ENCODE measurements around the gene PLXNA3. TPM values are rescaled to one million over a fixed set of nuclear protein-coding genes. Genes with fewer than 3 reads are reported as not detected.

PLXNA3 gene
- polyA plus RNA-seq (2011; rRNA removed) (16.8 and 36.0 TPM in 2 replicates), polyA minus RNA-seq (2011; rRNA and poly(A)+ RNA removed) (63.3 and 73.0 TPM in 2 replicates)

DNA sequence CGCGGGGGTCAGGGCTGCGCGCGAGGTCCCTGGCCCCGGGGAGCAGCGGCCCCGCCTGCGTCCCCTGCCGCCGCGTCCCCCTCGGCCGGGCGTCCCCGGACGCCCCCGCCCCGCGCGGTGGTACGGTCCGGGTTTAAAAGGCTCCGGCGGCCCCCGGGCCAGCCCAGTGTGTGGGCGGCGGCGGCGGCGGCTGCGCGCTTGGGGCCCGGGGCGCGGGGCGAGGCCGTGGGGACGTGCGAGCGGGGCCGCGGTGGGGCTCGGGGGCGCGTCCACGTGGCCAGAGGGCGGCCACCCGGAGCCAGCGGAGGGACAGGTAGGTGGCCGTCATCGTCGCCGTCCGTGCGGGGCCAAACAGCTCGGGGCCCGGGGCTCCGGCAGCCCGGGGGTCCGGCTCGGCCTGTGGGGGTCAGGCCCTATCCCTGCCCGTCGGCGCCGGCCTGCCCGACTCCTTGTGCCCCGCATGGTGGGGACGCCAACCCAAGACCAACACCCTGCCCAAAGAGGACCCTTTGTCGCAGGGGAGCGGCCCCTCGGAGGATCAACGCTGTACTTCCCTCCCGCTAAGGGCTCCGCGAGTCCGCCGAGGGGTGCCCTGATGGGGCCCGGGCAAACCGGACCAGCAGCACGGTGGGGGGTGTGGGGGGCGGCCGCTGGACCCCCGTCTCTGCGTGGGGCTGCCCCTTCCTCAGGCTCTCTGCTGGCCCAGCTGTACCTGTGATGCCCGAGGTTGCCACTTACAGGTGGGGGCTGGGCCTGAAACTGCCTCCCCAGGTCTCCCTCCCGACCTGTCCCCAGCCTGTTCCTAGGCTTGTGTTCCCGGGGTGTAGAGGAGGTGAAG, at the start of gene PLXNA3:
Gene PLXNA3 (plus strand): TSS at position 166 of the 838 bp plus-strand sequence. CDS start 1,903 bp downstream, outside the sequence.
- peak within 1 kb of the TSS; percentile 73 for H3K4me3 ChIP-seq (ENCODE audit: low read depth, low read length)
- no peak for DNase-seq (ENCODE audit: low read depth)
- ChIA-PET CTCF (interaction anchor here (0.9 kb wide), 1 partner anchor 69 kb away, joined by 4 read pairs; no protein-coding TSS in a partner anchor), POLR2A (no interaction called here)
- H3K36me3 ChIP-seq (ENCODE audit: control insufficient read depth, insufficient read depth, low read length) = peaks cover 11% of the 10 kb centered on the region
- no peaks in the 10 kb centered on the region for H3K27me3 ChIP-seq (ENCODE audit: control insufficient read depth, insufficient read depth, low read length)
- TF ChIP-seq, protein P1, sequence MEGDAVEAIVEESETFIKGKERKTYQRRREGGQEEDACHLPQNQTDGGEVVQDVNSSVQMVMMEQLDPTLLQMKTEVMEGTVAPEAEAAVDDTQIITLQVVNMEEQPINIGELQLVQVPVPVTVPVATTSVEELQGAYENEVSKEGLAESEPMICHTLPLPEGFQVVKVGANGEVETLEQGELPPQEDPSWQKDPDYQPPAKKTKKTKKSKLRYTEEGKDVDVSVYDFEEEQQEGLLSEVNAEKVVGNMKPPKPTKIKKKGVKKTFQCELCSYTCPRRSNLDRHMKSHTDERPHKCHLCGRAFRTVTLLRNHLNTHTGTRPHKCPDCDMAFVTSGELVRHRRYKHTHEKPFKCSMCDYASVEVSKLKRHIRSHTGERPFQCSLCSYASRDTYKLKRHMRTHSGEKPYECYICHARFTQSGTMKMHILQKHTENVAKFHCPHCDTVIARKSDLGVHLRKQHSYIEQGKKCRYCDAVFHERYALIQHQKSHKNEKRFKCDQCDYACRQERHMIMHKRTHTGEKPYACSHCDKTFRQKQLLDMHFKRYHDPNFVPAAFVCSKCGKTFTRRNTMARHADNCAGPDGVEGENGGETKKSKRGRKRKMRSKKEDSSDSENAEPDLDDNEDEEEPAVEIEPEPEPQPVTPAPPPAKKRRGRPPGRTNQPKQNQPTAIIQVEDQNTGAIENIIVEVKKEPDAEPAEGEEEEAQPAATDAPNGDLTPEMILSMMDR (IDR thresholded peaks at IDR 0.05; ENCODE audit: insufficient read depth, low read depth, low read length) = no peak

DNA sequence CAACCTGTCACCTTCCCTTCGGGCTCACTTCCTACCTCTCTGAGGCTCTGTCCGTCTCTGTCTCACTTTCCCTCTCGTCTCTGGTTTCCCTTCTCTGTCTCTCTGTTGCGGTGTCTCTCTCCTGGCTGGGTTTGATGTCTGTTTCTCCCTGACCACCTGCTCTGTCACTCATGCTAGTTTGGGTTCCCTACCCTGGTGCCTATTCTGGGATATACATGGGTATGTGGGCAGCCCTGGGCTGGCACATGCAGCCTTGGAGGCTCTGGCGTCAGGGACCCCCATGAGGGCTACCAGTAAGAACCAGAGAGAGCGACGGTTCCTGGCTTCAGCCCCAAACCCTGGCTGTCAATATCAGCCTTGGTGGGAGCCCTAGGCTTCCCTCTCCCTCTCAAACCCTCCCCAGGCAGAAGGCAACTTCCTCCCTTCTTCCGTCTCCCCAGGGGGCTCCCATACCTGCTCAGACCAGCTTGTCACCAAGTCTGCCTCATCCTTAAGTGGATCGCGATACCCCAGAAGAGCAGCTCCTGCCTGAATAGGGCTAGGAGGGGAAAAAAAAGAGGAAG, 49.3 kb upstream of the PLXNA3 start:
- TF ChIP-seq, protein P1 (IDR thresholded peaks at IDR 0.05; ENCODE audit: insufficient read depth, low read depth, low read length) = no peak
- ChIA-PET CTCF (interaction anchor here (1.3 to 1.7 kb wide), 2 partner anchors 81 to 119 kb away, joined by 4 to 7 read pairs; partner anchors contain the start of gene SLC10A3), POLR2A (no interaction called here)
- Histone ChIP-seq H3K4me3 (ENCODE audit: low read depth, low read length) (peak overlapping the region; percentile 43), H3K27me3 (ENCODE audit: control insufficient read depth, insufficient read depth, low read length) (no peaks in the 10 kb centered on the region), H3K36me3 (ENCODE audit: control insufficient read depth, insufficient read depth, low read length) (no peaks in the 10 kb centered on the region; the same call in 1 of the 2 replicates)
- DNase-seq (ENCODE audit: low read depth) = no peak

DNA sequence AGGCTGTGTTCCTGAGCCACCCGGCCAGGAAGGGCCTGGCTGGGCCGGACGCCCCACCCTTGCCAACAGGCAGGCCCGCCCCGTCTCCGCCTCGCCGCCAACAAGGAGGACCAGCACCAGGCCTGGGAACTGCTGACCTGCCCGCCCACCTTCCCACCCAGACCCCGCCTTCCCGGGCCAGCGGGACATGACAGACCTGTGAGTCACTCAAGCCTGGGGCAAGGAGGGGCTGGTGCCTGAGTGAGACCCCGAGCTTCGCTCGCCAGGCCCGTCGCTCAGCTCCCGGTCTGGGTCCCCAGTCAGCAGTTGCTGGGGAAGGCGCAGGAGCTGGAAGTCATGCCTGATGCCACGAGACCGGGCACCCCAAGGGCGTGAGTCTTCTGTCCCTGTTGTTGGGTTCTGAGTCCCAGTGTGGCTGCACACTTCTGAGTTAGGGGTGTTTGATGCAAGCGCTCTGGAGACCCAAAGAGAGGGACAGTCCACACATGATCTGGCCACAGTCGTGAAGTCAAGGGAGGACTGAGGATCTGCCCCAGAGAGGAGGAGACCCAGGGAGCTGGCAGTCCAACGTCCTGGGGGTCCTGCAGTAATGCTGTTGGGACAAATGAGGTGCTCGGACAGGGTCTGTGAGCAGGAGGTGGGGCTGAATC, 48.7 kb upstream of the PLXNA3 start, which contains the start of gene DNASE1L1:
Gene DNASE1L1 (minus strand): TSS at position 33 of the 650 bp plus-strand sequence. CDS start 3,686 bp downstream, outside the sequence.
- Histone ChIP-seq H3K27me3 (ENCODE audit: control insufficient read depth, insufficient read depth, low read length) (no peaks in the 10 kb centered on the region), H3K4me3 (ENCODE audit: low read depth, low read length) (peak within 1 kb of the TSS; percentile 43), H3K36me3 (ENCODE audit: control insufficient read depth, insufficient read depth, low read length) (no peaks in the 10 kb centered on the region; the same call in 1 of the 2 replicates)
- peak; percentile 42 for DNase-seq (ENCODE audit: low read depth)
- TF ChIP-seq, protein P1 (IDR thresholded peaks at IDR 0.05; ENCODE audit: insufficient read depth, low read depth, low read length) = no peak
- ChIA-PET CTCF (interaction anchor here (1.3 to 1.7 kb wide), 3 partner anchors 10 to 118 kb away, joined by 4 to 7 read pairs (median 7); partner anchors contain the start of genes RPL10 and SLC10A3), POLR2A (no interaction called here)

DNA sequence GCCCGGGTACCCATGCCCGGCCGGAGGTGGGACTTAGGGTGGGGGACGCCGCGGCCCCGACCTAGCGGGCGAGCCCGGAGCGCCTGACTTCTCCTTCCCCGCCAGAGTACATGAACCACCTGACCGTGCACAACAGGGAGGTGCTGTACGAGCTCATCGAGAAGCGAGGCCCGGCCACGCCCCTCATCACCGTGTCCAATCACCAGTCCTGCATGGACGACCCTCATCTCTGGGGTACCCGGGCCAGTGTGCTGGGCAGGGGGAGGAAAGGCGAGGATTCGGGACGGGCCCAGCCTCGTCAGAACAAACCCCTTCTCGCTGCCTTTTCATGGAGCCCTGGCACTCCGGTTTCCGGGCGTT, 46.1 kb upstream of the PLXNA3 start:
- Histone ChIP-seq H3K27me3 (ENCODE audit: control insufficient read depth, insufficient read depth, low read length) (no peaks in the 10 kb centered on the region), H3K36me3 (ENCODE audit: control insufficient read depth, insufficient read depth, low read length) (no peaks in the 10 kb centered on the region; the same call in 1 of the 2 replicates), H3K4me3 (ENCODE audit: low read depth, low read length) (peak overlapping the region; percentile 58)
- no peak for DNase-seq (ENCODE audit: low read depth)
- POLR2A ChIA-PET = interaction anchor here (0.6 kb wide), 2 partner anchors 33 to 125 kb away, joined by 3 read pairs; no protein-coding TSS in a partner anchor
- TF ChIP-seq, protein P1 (IDR thresholded peaks at IDR 0.05; ENCODE audit: insufficient read depth, low read depth, low read length) = no peak
- CTCF ChIA-PET = interaction anchor here (0.8 to 1.5 kb wide), 3 partner anchors 14 to 115 kb away, joined by 3 read pairs; no protein-coding TSS in a partner anchor
